GM23338 (cell line): ENCODE data around the gene NRP2. TPM values are rescaled to one million over a fixed set of nuclear protein-coding genes. Genes with fewer than 3 reads are reported as not detected.

Source experiments
- ATAC-seq: fragments of 200-7000 bp; cut with Tn5 transposase; 3 replicates; pipeline ENCODE4 v1.9.1; 2020
- DNase-seq: peaks from one replicate; pipeline ENCODE4 v3.0.0-alpha.2; 2015; ENCODE audit warnings: low spot score
- H2AFZ ChIP-seq: fragments of 200-600 bp; sonication (generic); 2 replicates; pipeline ENCODE4 v1.8.0; 2016; ENCODE audit warnings: antibody characterized with exemption, mild to moderate bottlenecking, moderate library complexity
- H3F3A ChIP-seq: fragments of 200-600 bp; sonication (generic); replicated peaks from 2 replicates; pipeline ENCODE4 v1.8.0; 2017; ENCODE audit warnings: antibody characterized with exemption, mixed run types, low read depth
- H3K27ac ChIP-seq: fragments of 200-600 bp; sonication (generic); 2 replicates; pipeline ENCODE4 v1.6.1; 2016; ENCODE audit warnings: low read depth
- H3K27me3 ChIP-seq: fragments of 200-600 bp; sonication (generic); 2 replicates; pipeline ENCODE4 v1.8.0; 2016; ENCODE audit warnings: mild to moderate bottlenecking, mixed run types, moderate library complexity; ENCODE audit not compliant: insufficient read depth
- H3K36me3 ChIP-seq: fragments of 200-600 bp; sonication (generic); 2 replicates; pipeline ENCODE4 v1.8.0; 2016; ENCODE audit warnings: mild to moderate bottlenecking; ENCODE audit not compliant: insufficient read depth
- H3K4me1 ChIP-seq: fragments of 200-600 bp; sonication (generic); 2 replicates; pipeline ENCODE4 v1.8.0; 2016; ENCODE audit warnings: mild to moderate bottlenecking, moderate library complexity; ENCODE audit not compliant: insufficient read depth
- H3K4me2 ChIP-seq: fragments of 200-600 bp; sonication (generic); 2 replicates; pipeline ENCODE4 v1.7.1; 2017; ENCODE audit warnings: mixed run types
- H3K4me3 ChIP-seq: fragments of 200-600 bp; sonication (generic); 2 replicates; pipeline ENCODE4 v1.6.1; 2016; ENCODE audit warnings: mixed run types
- H3K79me2 ChIP-seq: fragments of 200-600 bp; sonication (generic); replicated peaks from 2 replicates; pipeline ENCODE4 v1.8.0; 2017; ENCODE audit warnings: mild to moderate bottlenecking; ENCODE audit not compliant: insufficient read depth
- H3K9me2 ChIP-seq: fragments of 200-600 bp; sonication (generic); 2 replicates; pipeline ENCODE4 v1.8.0; 2017; ENCODE audit not compliant: insufficient read depth
- H4K20me1 ChIP-seq: fragments of 200-600 bp; sonication (generic); replicated peaks from 2 replicates; pipeline ENCODE4 v1.8.0; 2017; ENCODE audit warnings: mild to moderate bottlenecking; ENCODE audit not compliant: insufficient read depth
- H3K27ac Mint-ChIP-seq: 2 replicates; pipeline ENCODE4 v1.8.0; 2020; ENCODE audit warnings: inconsistent platforms, mild to moderate bottlenecking, moderate library complexity, mixed read lengths
- H3K27me3 Mint-ChIP-seq: 3 replicates; pipeline ENCODE4 v1.8.0; 2022; ENCODE audit warnings: low read depth, mild to moderate bottlenecking, moderate library complexity, mixed read lengths, inconsistent platforms; ENCODE audit not compliant: insufficient read depth, poor library complexity
- H3K36me3 Mint-ChIP-seq: 3 replicates; pipeline ENCODE4 v1.8.0; 2021; ENCODE audit warnings: low read depth, mild to moderate bottlenecking, inconsistent platforms, moderate library complexity, mixed read lengths
- H3K4me1 Mint-ChIP-seq: 3 replicates; pipeline ENCODE4 v1.8.0; 2020; ENCODE audit warnings: mild to moderate bottlenecking, inconsistent platforms, mixed read lengths
- H3K4me3 Mint-ChIP-seq: 3 replicates; pipeline ENCODE4 v1.8.0; 2021; ENCODE audit warnings: moderate library complexity, mild to moderate bottlenecking, inconsistent platforms, mixed read lengths
- H3K9me3 Mint-ChIP-seq: 3 replicates; pipeline ENCODE4 v1.8.0; 2020; ENCODE audit warnings: moderate library complexity, mild to moderate bottlenecking, inconsistent platforms, mixed read lengths
- CREB1 ChIP-seq: fragments of 250-450 bp; sonication (Bioruptor Pico); IDR thresholded peaks from 2 replicates; pipeline ENCODE4 v1.5.0; 2020; ENCODE audit warnings: low read depth, mild to moderate bottlenecking, moderate library complexity
- EZH2 ChIP-seq: fragments of 200-600 bp; sonication (generic); IDR thresholded peaks from one replicate; pipeline ENCODE4 v1.8.0; 2017; ENCODE audit warnings: antibody characterized with exemption, mild to moderate bottlenecking, low read depth; ENCODE audit not compliant: unreplicated experiment
- EZH2phosphoT487 ChIP-seq: fragments of 200-600 bp; sonication (generic); IDR thresholded peaks from one replicate; pipeline ENCODE4 v1.8.1; 2018; ENCODE audit warnings: antibody characterized with exemption; ENCODE audit not compliant: unreplicated experiment
- JUNB ChIP-seq: IDR thresholded peaks from one replicate; pipeline ENCODE4 v1.6.1; 2016; ENCODE audit warnings: antibody characterized with exemption; ENCODE audit not compliant: unreplicated experiment
- NANOG ChIP-seq: IDR thresholded peaks from 2 replicates; pipeline ENCODE4 v1.6.1; 2016; ENCODE audit warnings: antibody characterized with exemption, borderline replicate concordance
- POLR2AphosphoS5 ChIP-seq: IDR thresholded peaks from 2 replicates; pipeline ENCODE4 v1.6.1; 2016; ENCODE audit warnings: antibody characterized with exemption, low read depth
- ZNF114 ChIP-seq: fragments of 250-450 bp; sonication (Bioruptor Pico); IDR thresholded peaks from 2 replicates; pipeline ENCODE4 v1.5.0; 2020; ENCODE audit warnings: mild to moderate bottlenecking, moderate library complexity
- ZNF462 ChIP-seq: fragments of 250-450 bp; sonication (Bioruptor Pico); IDR thresholded peaks from 2 replicates; pipeline ENCODE4 v1.5.0; 2020; ENCODE audit warnings: mild to moderate bottlenecking, moderate library complexity
- polyA plus RNA-seq: library from polyadenylated mRNA; unstranded; fragments of >200 nt; fragmentation: Nextera tagmentation; extraction: Ambion mirVana; gene quantifications from 2 replicates; pipeline ENCODE4 v1.2.1, GENCODE V29; 2016
- total RNA-seq: library from RNA; depleted of rRNA; stranded (reverse); fragments of >200 nt; shearing (Covaris generic); gene quantifications from 2 replicates; pipeline ENCODE4 v1.2.3, GENCODE V29; 2014
- TF ChIP-seq, protein P1 (sequence below), 2 experiments: fragments of 200-600 bp in 1 of 2; sonication (generic) in 1 of 2; conservative IDR thresholded peaks; 2 replicates each; pipeline versions ENCODE4 v1.5.1 to v1.6.1; 2016 to 2017; ENCODE audit warnings: antibody characterized with exemption in 2 of 2, low read depth in 2 of 2, mild to moderate bottlenecking in 2 of 2, moderate library complexity in 1 of 2
- TF ChIP-seq, protein P2 (sequence below): IDR thresholded peaks from 2 replicates; pipeline ENCODE4 v1.6.1; 2016; ENCODE audit warnings: antibody characterized with exemption

NRP2 gene
- total and polyA plus RNA-seq, 2 experiments from 2014 or later, result 18.4 to 22.0 TPM

DNA sequence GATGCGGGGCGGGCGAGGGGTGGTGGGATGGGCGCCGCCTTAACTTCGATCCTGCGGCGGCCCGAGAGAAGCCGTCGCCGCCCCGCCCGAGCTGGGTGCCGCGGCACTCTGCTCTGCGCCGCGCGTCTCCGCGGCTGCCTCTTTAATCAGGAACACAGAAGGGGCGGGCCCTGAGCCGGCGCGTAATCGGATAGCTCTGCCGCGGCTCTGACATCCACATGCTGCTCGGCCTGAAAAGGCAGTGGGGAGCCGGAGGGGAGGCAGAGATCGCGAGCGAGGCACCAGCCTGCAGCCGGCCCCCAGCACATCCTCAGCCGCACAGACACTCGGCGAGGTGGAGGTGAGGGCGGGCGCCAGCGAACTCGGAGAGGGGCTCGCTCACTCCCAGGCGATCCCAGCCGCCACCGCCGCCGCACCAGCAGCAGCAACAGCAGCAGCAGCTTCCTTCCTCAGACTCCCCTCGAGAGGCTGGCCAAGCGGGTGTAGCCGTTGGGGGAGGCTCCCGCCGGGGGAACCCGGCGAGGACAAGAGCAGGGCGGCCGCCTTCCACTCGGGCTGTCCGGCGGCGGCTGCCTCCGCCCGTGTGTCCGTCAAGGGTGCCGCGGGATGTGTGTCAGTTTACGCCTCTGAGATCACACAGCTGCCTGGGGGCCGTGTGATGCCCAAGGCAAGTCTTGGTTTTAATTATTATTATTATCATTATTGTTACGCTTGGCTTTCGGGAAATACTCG lies at the start of gene NRP2 (continued):
- TF ChIP-seq, protein P1, sequence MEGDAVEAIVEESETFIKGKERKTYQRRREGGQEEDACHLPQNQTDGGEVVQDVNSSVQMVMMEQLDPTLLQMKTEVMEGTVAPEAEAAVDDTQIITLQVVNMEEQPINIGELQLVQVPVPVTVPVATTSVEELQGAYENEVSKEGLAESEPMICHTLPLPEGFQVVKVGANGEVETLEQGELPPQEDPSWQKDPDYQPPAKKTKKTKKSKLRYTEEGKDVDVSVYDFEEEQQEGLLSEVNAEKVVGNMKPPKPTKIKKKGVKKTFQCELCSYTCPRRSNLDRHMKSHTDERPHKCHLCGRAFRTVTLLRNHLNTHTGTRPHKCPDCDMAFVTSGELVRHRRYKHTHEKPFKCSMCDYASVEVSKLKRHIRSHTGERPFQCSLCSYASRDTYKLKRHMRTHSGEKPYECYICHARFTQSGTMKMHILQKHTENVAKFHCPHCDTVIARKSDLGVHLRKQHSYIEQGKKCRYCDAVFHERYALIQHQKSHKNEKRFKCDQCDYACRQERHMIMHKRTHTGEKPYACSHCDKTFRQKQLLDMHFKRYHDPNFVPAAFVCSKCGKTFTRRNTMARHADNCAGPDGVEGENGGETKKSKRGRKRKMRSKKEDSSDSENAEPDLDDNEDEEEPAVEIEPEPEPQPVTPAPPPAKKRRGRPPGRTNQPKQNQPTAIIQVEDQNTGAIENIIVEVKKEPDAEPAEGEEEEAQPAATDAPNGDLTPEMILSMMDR (conservative IDR thresholded peaks at IDR 0.05; ENCODE audit: low read depth in 2 of 2), result no peak
- TF ChIP-seq EZH2 (peak; percentile 27), NANOG (no peak)

DNA sequence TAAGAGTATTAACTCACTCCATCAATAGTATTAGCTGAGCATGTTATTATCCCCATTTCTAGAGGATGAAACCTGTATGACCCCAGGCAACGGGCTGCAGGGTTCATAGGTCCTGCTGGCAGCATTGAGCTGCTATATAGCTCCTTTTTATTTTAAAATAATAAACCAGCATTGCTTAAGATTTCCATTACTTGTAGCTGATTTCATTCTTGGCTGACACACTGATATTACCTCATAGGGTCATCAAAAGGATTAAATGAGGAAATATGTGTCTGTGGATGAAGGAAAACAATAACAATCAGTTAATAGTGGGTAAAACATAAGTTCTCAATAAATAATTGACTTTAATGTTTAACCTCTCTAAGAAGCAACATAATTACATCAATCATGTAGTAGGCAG lies 48.3 kb upstream of the NRP2 start:
- no peak overlapping the region for H3K27ac Mint-ChIP-seq
- H3K27ac ChIP-seq, result no peak overlapping the region
- DNase-seq (no peak), ATAC-seq (no peak)
- H3K79me2 ChIP-seq, result no peaks in the 10 kb centered on the region
- H3K4me1 ChIP-seq, result peaks cover 8% of the 10 kb centered on the region; the same call in 1 of the 2 replicates
- no peaks in the 10 kb centered on the region for H3K36me3 ChIP-seq
- no peak overlapping the region for H3K4me3 Mint-ChIP-seq
- H2AFZ ChIP-seq, result no peak overlapping the region
- no peaks in the 10 kb centered on the region for H4K20me1 ChIP-seq
- peaks cover 9% of the 10 kb centered on the region; the same call in 1 of the 2 replicates for H3K9me2 ChIP-seq
- no peaks in the 10 kb centered on the region for H3K27me3 ChIP-seq
- H3K9me3 Mint-ChIP-seq, result peaks cover 4% of the 10 kb centered on the region
- H3K4me1 Mint-ChIP-seq, result peaks cover 10% of the 10 kb centered on the region
- no peaks in the 10 kb centered on the region for H3F3A ChIP-seq
- no peak overlapping the region for H3K4me2 ChIP-seq
- peaks cover 8% of the 10 kb centered on the region for H3K27me3 Mint-ChIP-seq
- no peak overlapping the region for H3K4me3 ChIP-seq
- peaks cover 6% of the 10 kb centered on the region; the same call in 2 of the 3 replicates for H3K36me3 Mint-ChIP-seq
- TF ChIP-seq, protein P1 (conservative IDR thresholded peaks at IDR 0.05; ENCODE audit: low read depth in 2 of 2), result no peak
- TF ChIP-seq EZH2 (no peak), ZNF114 (CRISPR knock-in tag) (no peak), ZNF462 (CRISPR knock-in tag) (no peak), POLR2AphosphoS5 (no peak), JUNB (no peak), CREB1 (no peak), EZH2phosphoT487 (no peak), NANOG (no peak)
- TF ChIP-seq, protein P2, sequence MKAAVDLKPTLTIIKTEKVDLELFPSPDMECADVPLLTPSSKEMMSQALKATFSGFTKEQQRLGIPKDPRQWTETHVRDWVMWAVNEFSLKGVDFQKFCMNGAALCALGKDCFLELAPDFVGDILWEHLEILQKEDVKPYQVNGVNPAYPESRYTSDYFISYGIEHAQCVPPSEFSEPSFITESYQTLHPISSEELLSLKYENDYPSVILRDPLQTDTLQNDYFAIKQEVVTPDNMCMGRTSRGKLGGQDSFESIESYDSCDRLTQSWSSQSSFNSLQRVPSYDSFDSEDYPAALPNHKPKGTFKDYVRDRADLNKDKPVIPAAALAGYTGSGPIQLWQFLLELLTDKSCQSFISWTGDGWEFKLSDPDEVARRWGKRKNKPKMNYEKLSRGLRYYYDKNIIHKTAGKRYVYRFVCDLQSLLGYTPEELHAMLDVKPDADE, result no peak
